ENCODE results near the gene KCNC1. TPM values are rescaled to one million over a fixed set of nuclear protein-coding genes. Genes with fewer than 3 reads are reported as not detected.

The KCNC1 gene
- total and polyA plus RNA-seq, 2 donors (not counting 1 experiment from before 2014, with no cell fraction given) = under 0.01 TPM; not detected in 1

DNA sequence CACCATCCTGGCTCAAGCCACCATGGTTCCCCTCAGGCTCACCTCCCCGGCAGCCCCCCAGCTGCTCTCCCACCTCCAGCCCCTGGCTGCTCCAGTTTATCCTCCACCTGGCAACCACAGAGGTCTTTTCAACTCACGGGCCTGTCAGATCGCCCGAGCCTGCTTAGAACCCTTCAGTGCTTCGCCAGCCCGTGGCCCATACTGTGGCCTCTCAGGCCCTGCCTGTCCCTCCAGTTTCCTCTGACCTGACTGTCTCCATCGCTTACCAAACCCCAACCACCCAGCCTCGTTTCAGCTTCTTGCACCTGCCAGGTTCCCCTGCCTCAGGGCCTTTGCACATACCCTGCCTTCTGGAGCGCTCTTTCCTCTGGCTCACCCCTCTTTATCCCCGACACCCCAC lies 6.9 kb downstream of the KCNC1 start:
- no peaks in the 10 kb centered on the region for H3K9me3 ChIP-seq (ENCODE audit: control insufficient read depth, insufficient read depth, low read depth, low read length)
- no peak for DNase-seq (ENCODE audit: low read depth in 2 of 2)
- no peaks in the 10 kb centered on the region for H3K36me3 ChIP-seq (ENCODE audit: control insufficient read depth, insufficient read depth, low read length)
- no peaks in the 10 kb centered on the region for H4K20me1 ChIP-seq (ENCODE audit: control insufficient read depth, extremely low read depth, insufficient read depth, low read length)
- no peak overlapping the region for H3K9ac ChIP-seq (ENCODE audit: insufficient read depth, low read length)
- H3K4me2 ChIP-seq (ENCODE audit: extremely low read depth, insufficient read depth, low read length) = no peak overlapping the region
- no peak overlapping the region for H3K4me3 ChIP-seq (replicated peaks in 1 of 4; ENCODE audit: control extremely low read depth in 1 of 4, insufficient read depth in 1 of 4, low read depth in 3 of 4, low read length in 4 of 4)
- H3K27me3 ChIP-seq (ENCODE audit: control insufficient read depth, insufficient read depth, low read length) = peaks cover 18% of the 10 kb centered on the region
- H2AFZ ChIP-seq (ENCODE audit: low read length) = no peak overlapping the region
- H3K79me2 ChIP-seq (ENCODE audit: control insufficient read depth, insufficient read depth, low read length) = no peaks in the 10 kb centered on the region
- H3K4me1 ChIP-seq (ENCODE audit: control insufficient read depth, extremely low read depth, insufficient read depth, low read length) = no peaks in the 10 kb centered on the region
- H3K27ac ChIP-seq (ENCODE audit: insufficient read depth, low read length) = no peak overlapping the region
- TF ChIP-seq EZH2 (IDR thresholded peaks at IDR 0.05; ENCODE audit: low read length, missing control alignments) = no peak
- TF ChIP-seq, protein P1, sequence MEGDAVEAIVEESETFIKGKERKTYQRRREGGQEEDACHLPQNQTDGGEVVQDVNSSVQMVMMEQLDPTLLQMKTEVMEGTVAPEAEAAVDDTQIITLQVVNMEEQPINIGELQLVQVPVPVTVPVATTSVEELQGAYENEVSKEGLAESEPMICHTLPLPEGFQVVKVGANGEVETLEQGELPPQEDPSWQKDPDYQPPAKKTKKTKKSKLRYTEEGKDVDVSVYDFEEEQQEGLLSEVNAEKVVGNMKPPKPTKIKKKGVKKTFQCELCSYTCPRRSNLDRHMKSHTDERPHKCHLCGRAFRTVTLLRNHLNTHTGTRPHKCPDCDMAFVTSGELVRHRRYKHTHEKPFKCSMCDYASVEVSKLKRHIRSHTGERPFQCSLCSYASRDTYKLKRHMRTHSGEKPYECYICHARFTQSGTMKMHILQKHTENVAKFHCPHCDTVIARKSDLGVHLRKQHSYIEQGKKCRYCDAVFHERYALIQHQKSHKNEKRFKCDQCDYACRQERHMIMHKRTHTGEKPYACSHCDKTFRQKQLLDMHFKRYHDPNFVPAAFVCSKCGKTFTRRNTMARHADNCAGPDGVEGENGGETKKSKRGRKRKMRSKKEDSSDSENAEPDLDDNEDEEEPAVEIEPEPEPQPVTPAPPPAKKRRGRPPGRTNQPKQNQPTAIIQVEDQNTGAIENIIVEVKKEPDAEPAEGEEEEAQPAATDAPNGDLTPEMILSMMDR (conservative IDR thresholded peaks at IDR 0.05 in 1 of 2, IDR thresholded peaks at IDR 0.05 in 1 of 2; ENCODE audit: low read depth in 1 of 2, low read length in 2 of 2) = no peak

DNA sequence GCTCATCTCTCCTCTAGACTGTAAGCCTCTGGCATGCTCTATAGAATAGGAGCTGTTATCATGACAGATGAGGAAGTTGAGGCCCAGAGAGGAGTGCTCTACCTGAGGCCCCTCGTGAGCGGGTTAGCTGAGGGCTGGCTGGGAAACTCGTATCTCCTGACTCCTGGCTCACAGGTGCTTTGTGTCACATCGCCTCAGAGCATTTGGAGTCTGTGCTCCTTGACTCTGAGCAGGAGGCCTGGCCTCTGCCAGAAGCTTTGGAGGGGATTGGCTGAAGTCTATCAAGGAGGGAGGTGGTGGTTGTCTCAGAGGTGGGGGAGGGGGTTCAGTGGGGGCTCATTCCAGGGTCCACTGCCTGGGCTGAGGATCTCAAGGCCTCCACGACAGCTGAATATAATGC lies 7.4 kb downstream of the KCNC1 start:
- H3K4me2 ChIP-seq (ENCODE audit: extremely low read depth, insufficient read depth, low read length) = no peak overlapping the region
- H4K20me1 ChIP-seq (ENCODE audit: control insufficient read depth, extremely low read depth, insufficient read depth, low read length) = no peaks in the 10 kb centered on the region
- no peaks in the 10 kb centered on the region for H3K4me1 ChIP-seq (ENCODE audit: control insufficient read depth, extremely low read depth, insufficient read depth, low read length)
- H3K36me3 ChIP-seq (ENCODE audit: control insufficient read depth, insufficient read depth, low read length) = no peaks in the 10 kb centered on the region
- no peak overlapping the region for H3K9ac ChIP-seq (ENCODE audit: insufficient read depth, low read length)
- H3K79me2 ChIP-seq (ENCODE audit: control insufficient read depth, insufficient read depth, low read length) = no peaks in the 10 kb centered on the region
- TF ChIP-seq, protein P1 (conservative IDR thresholded peaks at IDR 0.05 in 1 of 2, IDR thresholded peaks at IDR 0.05 in 1 of 2; ENCODE audit: low read depth in 1 of 2, low read length in 2 of 2) = no peak
- no peak for TF ChIP-seq EZH2 (IDR thresholded peaks at IDR 0.05; ENCODE audit: low read length, missing control alignments)
- no peak for DNase-seq (ENCODE audit: low read depth in 2 of 2)
- no peak overlapping the region for H2AFZ ChIP-seq (ENCODE audit: low read length)
- H3K27me3 ChIP-seq (ENCODE audit: control insufficient read depth, insufficient read depth, low read length) = peaks cover 13% of the 10 kb centered on the region
- H3K9me3 ChIP-seq (ENCODE audit: control insufficient read depth, insufficient read depth, low read depth, low read length) = no peaks in the 10 kb centered on the region
- H3K4me3 ChIP-seq (replicated peaks in 1 of 4; ENCODE audit: control extremely low read depth in 1 of 4, insufficient read depth in 1 of 4, low read depth in 3 of 4, low read length in 4 of 4) = no peak overlapping the region
- H3K27ac ChIP-seq (ENCODE audit: insufficient read depth, low read length) = no peak overlapping the region

DNA sequence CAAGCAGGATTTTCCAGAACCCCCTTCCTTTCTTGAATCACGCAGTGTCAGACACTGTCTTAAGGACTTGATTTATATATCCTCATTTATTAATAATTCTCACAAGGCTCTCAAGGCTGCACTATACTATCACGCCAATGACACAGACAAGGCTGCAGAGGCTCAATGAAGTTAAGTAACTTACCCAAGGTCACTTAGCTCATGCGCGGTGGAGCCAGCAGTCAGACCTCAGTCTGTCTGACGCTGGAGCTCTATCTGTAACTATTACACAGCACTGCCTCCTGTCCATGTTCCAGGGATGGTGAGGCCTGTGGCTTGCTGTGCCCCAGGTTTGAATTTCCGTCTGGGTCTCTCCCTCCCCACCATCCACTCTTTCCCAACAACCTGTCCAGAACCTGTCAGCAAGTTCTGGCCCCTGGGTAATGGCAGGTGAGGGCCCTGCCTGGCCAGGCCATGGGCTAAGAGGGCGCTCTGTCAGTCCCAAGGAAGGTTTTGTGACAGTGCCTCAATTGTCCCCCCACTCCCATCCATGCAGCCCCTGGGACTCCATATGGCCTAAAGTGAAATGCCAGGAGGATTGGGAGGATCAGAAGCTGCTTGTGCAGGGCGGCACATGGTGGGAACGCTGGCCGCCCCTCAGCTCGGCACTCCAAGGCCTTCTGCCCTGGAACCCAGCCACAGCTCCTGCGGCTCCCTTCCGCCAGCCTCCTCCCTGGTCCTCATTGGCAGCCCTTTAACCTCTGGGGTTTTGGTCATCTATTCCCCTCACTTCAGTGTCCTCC lies 8.6 kb downstream of the KCNC1 start:
- Histone ChIP-seq H3K4me3 (replicated peaks in 1 of 4; ENCODE audit: control extremely low read depth in 1 of 4, insufficient read depth in 1 of 4, low read depth in 3 of 4, low read length in 4 of 4) (no peak overlapping the region), H3K4me2 (ENCODE audit: extremely low read depth, insufficient read depth, low read length) (no peak overlapping the region), H3K4me1 (ENCODE audit: control insufficient read depth, extremely low read depth, insufficient read depth, low read length) (no peaks in the 10 kb centered on the region), H4K20me1 (ENCODE audit: control insufficient read depth, extremely low read depth, insufficient read depth, low read length) (no peaks in the 10 kb centered on the region), H2AFZ (ENCODE audit: low read length) (no peak overlapping the region), H3K79me2 (ENCODE audit: control insufficient read depth, insufficient read depth, low read length) (no peaks in the 10 kb centered on the region), H3K9me3 (ENCODE audit: control insufficient read depth, insufficient read depth, low read depth, low read length) (no peaks in the 10 kb centered on the region), H3K27me3 (ENCODE audit: control insufficient read depth, insufficient read depth, low read length) (peaks cover 9% of the 10 kb centered on the region), H3K9ac (ENCODE audit: insufficient read depth, low read length) (no peak overlapping the region), H3K27ac (ENCODE audit: insufficient read depth, low read length) (no peak overlapping the region), H3K36me3 (ENCODE audit: control insufficient read depth, insufficient read depth, low read length) (no peaks in the 10 kb centered on the region)
- no peak for DNase-seq (ENCODE audit: low read depth in 2 of 2)
- no peak for TF ChIP-seq EZH2 (IDR thresholded peaks at IDR 0.05; ENCODE audit: low read length, missing control alignments)
- TF ChIP-seq, protein P1 (conservative IDR thresholded peaks at IDR 0.05 in 1 of 2, IDR thresholded peaks at IDR 0.05 in 1 of 2; ENCODE audit: low read depth in 1 of 2, low read length in 2 of 2) = no peak
